Dendritic cell treated with granulocyte-macrophage colony-stimulating factor and Interleukin-4, amounts not matched to agents 40 ng/mL and 50 ng/mL, for 4 days (primary cell): ENCODE results near the gene SEMA3D.

Source experiments
- H3K27ac Mint-ChIP-seq: one replicate; pipeline ENCODE4 v1.8.0; 2022; ENCODE audit warnings: mild to moderate bottlenecking, mixed read lengths
- H3K27me3 Mint-ChIP-seq: one replicate; pipeline ENCODE4 v1.8.0; 2022; ENCODE audit warnings: mild to moderate bottlenecking, mixed read lengths
- H3K36me3 Mint-ChIP-seq: one replicate; pipeline ENCODE4 v1.8.0; 2022; ENCODE audit warnings: low read depth, mixed read lengths
- H3K4me1 Mint-ChIP-seq: one replicate; pipeline ENCODE4 v1.8.0; 2022; ENCODE audit warnings: low read depth, mixed read lengths
- H3K4me3 Mint-ChIP-seq: one replicate; pipeline ENCODE4 v1.8.0; 2022; ENCODE audit warnings: mild to moderate bottlenecking, moderate library complexity, mixed read lengths
- H3K9me3 Mint-ChIP-seq: one replicate; pipeline ENCODE4 v1.8.0; 2022; ENCODE audit warnings: mixed read lengths
- intact Hi-C: fragments of 100-400 bp; cut with micrococcal nuclease; formaldehyde crosslinking; loops from one replicate; pipeline ENCODE4 v1.15.0; 2022

Gene SEMA3D

GRCh38 chr7:85186521-85187241 is at the start of gene SEMA3D:
SEMA3D (minus strand) TSS chr7:85187056; CDS start chr7:85121891, 65,165 bp downstream.
- intact Hi-C loops: no loop called here
- Mint-ChIP-seq H3K27ac (peak within 1 kb of the TSS; percentile 17), H3K36me3 (no peaks in the 10 kb centered on the region), H3K4me1 (peaks cover 20% of the 10 kb centered on the region), H3K4me3 (peak within 1 kb of the TSS; percentile 75), H3K27me3 (peaks cover 49% of the 10 kb centered on the region), H3K9me3 (no peaks in the 10 kb centered on the region)

- H3K4me1 Mint-ChIP-seq: no peaks in the 10 kb centered on the region
- no peaks in the 10 kb centered on the region for H3K36me3 Mint-ChIP-seq
- H3K9me3 Mint-ChIP-seq: peaks cover 21% of the 10 kb centered on the region
- H3K27ac Mint-ChIP-seq: no peak overlapping the region
- intact Hi-C loops: no loop called here
- H3K27me3 Mint-ChIP-seq: no peaks in the 10 kb centered on the region
- no peak overlapping the region for H3K4me3 Mint-ChIP-seq
These were observed 47.9 kb upstream of the SEMA3D start for GRCh38 chr7:85234730-85235129.

- Mint-ChIP-seq H3K4me1 (no peaks in the 10 kb centered on the region), H3K9me3 (peaks cover 21% of the 10 kb centered on the region), H3K27me3 (no peaks in the 10 kb centered on the region), H3K36me3 (no peaks in the 10 kb centered on the region), H3K27ac (no peak overlapping the region), H3K4me3 (no peak overlapping the region)
- intact Hi-C loops: no loop called here
These were observed 45.2 kb upstream of the SEMA3D start for GRCh38 chr7:85232068-85232467.

- no peaks in the 10 kb centered on the region for H3K36me3 Mint-ChIP-seq
- intact Hi-C loops: no loop called here
- H3K4me3 Mint-ChIP-seq: no peak overlapping the region
These were observed 43.8 kb upstream of the SEMA3D start for GRCh38 chr7:85230623-85231022.

GRCh38 chr7:85229544-85229943 is 42.7 kb upstream of the SEMA3D start:
- Mint-ChIP-seq H3K27ac (no peak overlapping the region), H3K27me3 (no peaks in the 10 kb centered on the region), H3K4me1 (no peaks in the 10 kb centered on the region), H3K9me3 (peaks cover 21% of the 10 kb centered on the region), H3K36me3 (no peaks in the 10 kb centered on the region), H3K4me3 (no peak overlapping the region)
- intact Hi-C loops: no loop called here

More at GRCh38 chr7:85230623-85231022, 43.8 kb upstream of the SEMA3D start:
- no peaks in the 10 kb centered on the region for H3K27me3 Mint-ChIP-seq
- H3K27ac Mint-ChIP-seq: no peak overlapping the region
- peaks cover 21% of the 10 kb centered on the region for H3K9me3 Mint-ChIP-seq
- H3K4me1 Mint-ChIP-seq: no peaks in the 10 kb centered on the region

- intact Hi-C loops: no loop called here
- Mint-ChIP-seq H3K36me3 (no peaks in the 10 kb centered on the region), H3K27ac (no peak overlapping the region), H3K9me3 (peaks cover 14% of the 10 kb centered on the region), H3K4me3 (no peak overlapping the region), H3K4me1 (no peaks in the 10 kb centered on the region), H3K27me3 (no peaks in the 10 kb centered on the region)
These were observed 39.7 kb upstream of the SEMA3D start for GRCh38 chr7:85226361-85227085.

- Mint-ChIP-seq H3K4me1 (no peaks in the 10 kb centered on the region), H3K27ac (no peak overlapping the region), H3K4me3 (no peak overlapping the region), H3K9me3 (no peaks in the 10 kb centered on the region), H3K36me3 (no peaks in the 10 kb centered on the region), H3K27me3 (no peaks in the 10 kb centered on the region)
- intact Hi-C loops: no loop called here
These were observed 37.3 kb upstream of the SEMA3D start for GRCh38 chr7:85224171-85224570.

GRCh38 chr7:85222522-85222921 is 35.7 kb upstream of the SEMA3D start:
- Mint-ChIP-seq H3K4me1 (no peaks in the 10 kb centered on the region), H3K4me3 (no peak overlapping the region), H3K36me3 (no peaks in the 10 kb centered on the region), H3K27me3 (no peaks in the 10 kb centered on the region), H3K9me3 (no peaks in the 10 kb centered on the region), H3K27ac (no peak overlapping the region)
- intact Hi-C loops: no loop called here

GRCh38 chr7:85221796-85222195 is 34.9 kb upstream of the SEMA3D start:
- H3K4me3 Mint-ChIP-seq: no peak overlapping the region

GRCh38 chr7:85220651-85221050 is 33.8 kb upstream of the SEMA3D start:
- intact Hi-C loops: no loop called here
- Mint-ChIP-seq H3K4me3 (no peak overlapping the region), H3K36me3 (no peaks in the 10 kb centered on the region), H3K27ac (no peak overlapping the region), H3K9me3 (no peaks in the 10 kb centered on the region), H3K27me3 (no peaks in the 10 kb centered on the region), H3K4me1 (no peaks in the 10 kb centered on the region)

More at GRCh38 chr7:85221796-85222195, 34.9 kb upstream of the SEMA3D start:
- no peak overlapping the region for H3K27ac Mint-ChIP-seq
- intact Hi-C loops: no loop called here
- H3K9me3 Mint-ChIP-seq: no peaks in the 10 kb centered on the region
- no peaks in the 10 kb centered on the region for H3K4me1 Mint-ChIP-seq
- no peaks in the 10 kb centered on the region for H3K36me3 Mint-ChIP-seq
- no peaks in the 10 kb centered on the region for H3K27me3 Mint-ChIP-seq

- Mint-ChIP-seq H3K27me3 (no peaks in the 10 kb centered on the region), H3K36me3 (no peaks in the 10 kb centered on the region), H3K4me3 (no peak overlapping the region), H3K4me1 (no peaks in the 10 kb centered on the region), H3K27ac (no peak overlapping the region), H3K9me3 (no peaks in the 10 kb centered on the region)
- intact Hi-C loops: no loop called here
These were observed 33.2 kb upstream of the SEMA3D start for GRCh38 chr7:85220023-85220422.

GRCh38 chr7:85217085-85217484 is 30.2 kb upstream of the SEMA3D start:
- Mint-ChIP-seq H3K27ac (no peak overlapping the region), H3K4me1 (no peaks in the 10 kb centered on the region), H3K4me3 (no peak overlapping the region), H3K27me3 (no peaks in the 10 kb centered on the region), H3K9me3 (no peaks in the 10 kb centered on the region), H3K36me3 (no peaks in the 10 kb centered on the region)
- intact Hi-C loops: no loop called here

- Mint-ChIP-seq H3K9me3 (no peaks in the 10 kb centered on the region), H3K27me3 (no peaks in the 10 kb centered on the region)
- intact Hi-C loops: no loop called here
These were observed 28.2 kb upstream of the SEMA3D start for GRCh38 chr7:85215098-85215497.

GRCh38 chr7:85213500-85213899 is 26.6 kb upstream of the SEMA3D start:
- Mint-ChIP-seq H3K27me3 (no peaks in the 10 kb centered on the region), H3K36me3 (no peaks in the 10 kb centered on the region), H3K4me1 (no peaks in the 10 kb centered on the region), H3K9me3 (no peaks in the 10 kb centered on the region), H3K4me3 (no peak overlapping the region), H3K27ac (no peak overlapping the region)
- intact Hi-C loops: no loop called here

More at GRCh38 chr7:85215098-85215497, 28.2 kb upstream of the SEMA3D start:
- Mint-ChIP-seq H3K27ac (no peak overlapping the region), H3K4me1 (no peaks in the 10 kb centered on the region), H3K36me3 (no peaks in the 10 kb centered on the region), H3K4me3 (no peak overlapping the region)
